Measurements from ENCODE around the gene CWF19L2. TPM values are rescaled to one million over a fixed set of nuclear protein-coding genes. Genes with fewer than 3 reads are reported as not detected.

CWF19L2 gene
- total RNA-seq, 2 experiments from 2014 or later: 13.4 to 21.4 TPM

GRCh38 chr11:107494055-107494454 is 36.4 kb upstream of the CWF19L2 start:
- BruUV-seq (replicated peaks): no TSS peak
- intact Hi-C loops (cut with micrococcal nuclease; ENCODE audit: unreplicated experiment): no loop called here
- H3K9me3 ChIP-seq (ENCODE audit: low read length): no peaks in the 10 kb centered on the region
- ChIA-PET CTCF (ENCODE audit: unreplicated experiment) (no interaction called here), POLR2A (interaction anchor here (0.7 kb wide), 2 partner anchors 23 to 444 kb away, joined by 3 read pairs; no protein-coding TSS in a partner anchor)
- no peaks in the 10 kb centered on the region for H3K9me2 ChIP-seq (ENCODE audit: insufficient read depth, low read length)
- no peaks in the 10 kb centered on the region for H3K36me3 ChIP-seq (ENCODE audit: insufficient read depth, low read length)
- H3K4me1 ChIP-seq (ENCODE audit: insufficient read depth, low read length, poor library complexity, severe bottlenecking): no peaks in the 10 kb centered on the region
- H3K79me2 ChIP-seq (ENCODE audit: insufficient read depth, low read depth, low read length): no peaks in the 10 kb centered on the region
- TF ChIP-seq CTCF (conservative IDR thresholded peaks at IDR 0.05; ENCODE audit: low read length): no peak
- no peak for TF ChIP-seq EZH2phosphoT487 (IDR thresholded peaks at IDR 0.05; ENCODE audit: borderline replicate concordance, low read depth, low read length)
- no peak overlapping the region for H2AFZ ChIP-seq (ENCODE audit: low read length)
- H3K27ac ChIP-seq (ENCODE audit: low read depth, low read length, poor library complexity, severe bottlenecking): no peak overlapping the region
- no peak overlapping the region for H3K4me2 ChIP-seq (ENCODE audit: low read length)
- H4K20me1 ChIP-seq (ENCODE audit: insufficient read depth, low read length): no peaks in the 10 kb centered on the region
- no peak overlapping the region for H3K4me3 ChIP-seq (ENCODE audit: low read depth, low read length, poor library complexity, severe bottlenecking)
- no peak for DNase-seq (ENCODE audit: low spot score)

- no TSS peak for BruUV-seq (replicated peaks)
- intact Hi-C loops (cut with micrococcal nuclease; ENCODE audit: unreplicated experiment): no loop called here
- no peak overlapping the region for H2AFZ ChIP-seq (ENCODE audit: low read length)
- no peaks in the 10 kb centered on the region for H4K20me1 ChIP-seq (ENCODE audit: insufficient read depth, low read length)
- no peak overlapping the region for H3K4me3 ChIP-seq (ENCODE audit: low read depth, low read length, poor library complexity, severe bottlenecking)
- H3K4me1 ChIP-seq (ENCODE audit: insufficient read depth, low read length, poor library complexity, severe bottlenecking): no peaks in the 10 kb centered on the region
- H3K79me2 ChIP-seq (ENCODE audit: insufficient read depth, low read depth, low read length): no peaks in the 10 kb centered on the region
- H3K36me3 ChIP-seq (ENCODE audit: insufficient read depth, low read length): no peaks in the 10 kb centered on the region
- no peak for TF ChIP-seq EZH2phosphoT487 (IDR thresholded peaks at IDR 0.05; ENCODE audit: borderline replicate concordance, low read depth, low read length)
- no peak for TF ChIP-seq CTCF (conservative IDR thresholded peaks at IDR 0.05; ENCODE audit: low read length)
- ChIA-PET POLR2A (interaction anchor here (0.6 kb wide), 1 partner anchor 181 kb away, joined by 3 read pairs; no protein-coding TSS in a partner anchor), CTCF (ENCODE audit: unreplicated experiment) (no interaction called here)
- no peak for DNase-seq (ENCODE audit: low spot score)
- no peak overlapping the region for H3K4me2 ChIP-seq (ENCODE audit: low read length)
- no peak overlapping the region for H3K27ac ChIP-seq (ENCODE audit: low read depth, low read length, poor library complexity, severe bottlenecking)
- no peaks in the 10 kb centered on the region for H3K9me3 ChIP-seq (ENCODE audit: low read length)
- no peaks in the 10 kb centered on the region for H3K9me2 ChIP-seq (ENCODE audit: insufficient read depth, low read length)
Observed at GRCh38 chr11:107493117-107493516, 35.5 kb upstream of the CWF19L2 start.

- Histone ChIP-seq H3K4me1 (ENCODE audit: insufficient read depth, low read length, poor library complexity, severe bottlenecking) (no peaks in the 10 kb centered on the region), H4K20me1 (ENCODE audit: insufficient read depth, low read length) (no peaks in the 10 kb centered on the region), H2AFZ (ENCODE audit: low read length) (no peak overlapping the region), H3K4me3 (ENCODE audit: low read depth, low read length, poor library complexity, severe bottlenecking) (no peak overlapping the region), H3K27ac (ENCODE audit: low read depth, low read length, poor library complexity, severe bottlenecking) (no peak overlapping the region), H3K36me3 (ENCODE audit: insufficient read depth, low read length) (no peaks in the 10 kb centered on the region), H3K4me2 (ENCODE audit: low read length) (no peak overlapping the region), H3K79me2 (ENCODE audit: insufficient read depth, low read depth, low read length) (no peaks in the 10 kb centered on the region), H3K9me2 (ENCODE audit: insufficient read depth, low read length) (no peaks in the 10 kb centered on the region), H3K9me3 (ENCODE audit: low read length) (no peaks in the 10 kb centered on the region)
- no peak for TF ChIP-seq CTCF (conservative IDR thresholded peaks at IDR 0.05; ENCODE audit: low read length)
- no peak for TF ChIP-seq EZH2phosphoT487 (IDR thresholded peaks at IDR 0.05; ENCODE audit: borderline replicate concordance, low read depth, low read length)
- BruUV-seq (replicated peaks): no TSS peak
- no peak for DNase-seq (ENCODE audit: low spot score)
- CTCF ChIA-PET (ENCODE audit: unreplicated experiment): interaction anchor here (0.6 kb wide), 1 partner anchor 96 kb away, joined by 3 read pairs; no protein-coding TSS in a partner anchor
- intact Hi-C loops (cut with micrococcal nuclease; ENCODE audit: unreplicated experiment): no loop called here
- POLR2A ChIA-PET: interaction anchor here (0.6 kb wide), 1 partner anchor 377 kb away, joined by 3 read pairs; no protein-coding TSS in a partner anchor
Observed at GRCh38 chr11:107490836-107491235, 33.2 kb upstream of the CWF19L2 start.

All from OCI-LY7 (cell line).